ENCODE data around the gene GSK3B. TPM values are rescaled to one million over a fixed set of nuclear protein-coding genes. Genes with fewer than 3 reads are reported as not detected.

GSK3B gene
- total RNA-seq, 1 experiment from 2014 or later = 50.0 TPM

GRCh38 chr3:119817071-119817470 lies 277.2 kb downstream of the GSK3B start:
- H3K9me3 ChIP-seq (ENCODE audit: control insufficient read depth in 1 of 2, insufficient read depth in 1 of 2, low read depth in 1 of 2, low read length in 2 of 2) = no peaks in the 10 kb centered on the region
- intact Hi-C loops (cut with micrococcal nuclease) = no loop called here
- DNase-seq (ENCODE audit: low read depth, low spot score) (no peak), ATAC-seq (no peak)
- H3K9me2 ChIP-seq (ENCODE audit: insufficient read depth) = no peaks in the 10 kb centered on the region
- H3K27ac ChIP-seq (ENCODE audit: low read depth, low read length) = no peak overlapping the region
- no peaks in the 10 kb centered on the region for H3K36me3 ChIP-seq (ENCODE audit: control insufficient read depth in 1 of 2, insufficient read depth in 2 of 2, low read length in 2 of 2)
- no TSS peak for BruUV-seq (replicated peaks)
- no peak overlapping the region for H3K9ac ChIP-seq (ENCODE audit: low read length)
- no peak overlapping the region for H2AFZ ChIP-seq (ENCODE audit: low read depth, low read length, poor library complexity, severe bottlenecking)
- H3K4me1 ChIP-seq (ENCODE audit: control insufficient read depth in 1 of 2, insufficient read depth in 2 of 2, low read length in 2 of 2) = no peaks in the 10 kb centered on the region
- no peak overlapping the region for H3K4me2 ChIP-seq (ENCODE audit: low read length)
- H3K4me3 ChIP-seq (replicated peaks in 1 of 2; ENCODE audit: low read depth in 1 of 2, low read length in 2 of 2) = no peak overlapping the region
- ChIA-PET CTCF (no interaction called here), RAD21 (ENCODE audit: low non-redundant PET in 1 of 2, low total read pairs in 2 of 2, uncharacterized antibody in 2 of 2, unreplicated experiment in 2 of 2) (no interaction called here), POLR2A (no interaction called here)
- H3K27me3 ChIP-seq (ENCODE audit: insufficient read depth, low read length) = no peaks in the 10 kb centered on the region
- no peaks in the 10 kb centered on the region for H4K20me1 ChIP-seq (ENCODE audit: insufficient read depth)
- no peaks in the 10 kb centered on the region for H3K79me2 ChIP-seq (ENCODE audit: insufficient read depth, low read length)
- no peak for TF ChIP-seq ZBTB33 (IDR thresholded peaks at IDR 0.05; ENCODE audit: extremely low read depth, insufficient replicate concordance, low read length)
- TF ChIP-seq FOSL1 (IDR thresholded peaks at IDR 0.05; ENCODE audit: low read depth) = no peak
- TF ChIP-seq POLR2AphosphoS5 (IDR thresholded peaks at IDR 0.05; ENCODE audit: low read depth, low read length) = no peak
- TF ChIP-seq ATF3 (IDR thresholded peaks at IDR 0.05) = no peak
- no peak for TF ChIP-seq JUND (IDR thresholded peaks at IDR 0.05)
- TF ChIP-seq RAD21 (IDR thresholded peaks at IDR 0.05; ENCODE audit: low read depth) = no peak
- no peak for TF ChIP-seq ELF1 (IDR thresholded peaks at IDR 0.05; ENCODE audit: borderline replicate concordance, low read depth)

- intact Hi-C loops (cut with micrococcal nuclease) = no loop called here
- RAD21 ChIA-PET (ENCODE audit: low non-redundant PET in 1 of 2, low total read pairs in 2 of 2, uncharacterized antibody in 2 of 2, unreplicated experiment in 2 of 2) = no interaction called here
Measured at GRCh38 chr3:119815716-119816115, 278.5 kb downstream of the GSK3B start.

More at GRCh38 chr3:119815716-119816115, 278.5 kb downstream of the GSK3B start:
- no peak overlapping the region for H3K4me2 ChIP-seq (ENCODE audit: low read length)
- H3K27ac ChIP-seq (ENCODE audit: low read depth, low read length) = no peak overlapping the region
- no peaks in the 10 kb centered on the region for H3K9me2 ChIP-seq (ENCODE audit: insufficient read depth)
- no peak overlapping the region for H2AFZ ChIP-seq (ENCODE audit: low read depth, low read length, poor library complexity, severe bottlenecking)
- H3K79me2 ChIP-seq (ENCODE audit: insufficient read depth, low read length) = no peaks in the 10 kb centered on the region
- no peaks in the 10 kb centered on the region for H3K36me3 ChIP-seq (ENCODE audit: control insufficient read depth in 1 of 2, insufficient read depth in 2 of 2, low read length in 2 of 2)
- TF ChIP-seq RAD21 (IDR thresholded peaks at IDR 0.05; ENCODE audit: low read depth) = no peak
- TF ChIP-seq CEBPB (IDR thresholded peaks at IDR 0.05; ENCODE audit: low read depth) = no peak
- TF ChIP-seq SRF (IDR thresholded peaks at IDR 0.05; ENCODE audit: low read depth) = no peak
- no peak for TF ChIP-seq SP1 (IDR thresholded peaks at IDR 0.05; ENCODE audit: low read depth)
- TF ChIP-seq YY1 (IDR thresholded peaks at IDR 0.05; ENCODE audit: extremely low read depth, insufficient replicate concordance, low read depth, low read length) = no peak
- TF ChIP-seq EZH2phosphoT487 (IDR thresholded peaks at IDR 0.05; ENCODE audit: borderline replicate concordance) = no peak
- no peaks in the 10 kb centered on the region for H3K9me3 ChIP-seq (ENCODE audit: control insufficient read depth in 1 of 2, insufficient read depth in 1 of 2, low read depth in 1 of 2, low read length in 2 of 2)
- POLR2A ChIA-PET = no interaction called here
- no peaks in the 10 kb centered on the region for H4K20me1 ChIP-seq (ENCODE audit: insufficient read depth)
- H3K4me3 ChIP-seq (replicated peaks in 1 of 2; ENCODE audit: low read depth in 1 of 2, low read length in 2 of 2) = no peak overlapping the region
- CTCF ChIA-PET = no interaction called here
- no peaks in the 10 kb centered on the region for H3K27me3 ChIP-seq (ENCODE audit: insufficient read depth, low read length)
- H3K9ac ChIP-seq (ENCODE audit: low read length) = no peak overlapping the region
- BruUV-seq (replicated peaks) = no TSS peak
- no peak for ATAC-seq
- no peaks in the 10 kb centered on the region for H3K4me1 ChIP-seq (ENCODE audit: control insufficient read depth in 1 of 2, insufficient read depth in 2 of 2, low read length in 2 of 2)
- DNase-seq (ENCODE audit: low read depth, low spot score) = no peak

Data from HCT116 (cell line).